CD4-positive, alpha-beta T cell treated with Interferon alpha-2 for 1 hour (primary cell): ENCODE results near the gene ADORA2B.

Experiments
- DNase-seq, 2 donors: peaks; one replicate each; pipeline ENCODE4 v3.0.0-alpha.2; 2020 to 2022

ADORA2B gene

GRCh38 chr17:15999141-15999973, 54.4 kb downstream of the ADORA2B start, which contains the start of the genes TTC19 and ZSWIM7:
Gene TTC19, plus strand, starts transcription at chr17:15999824. Its CDS starts 25 bp downstream, at chr17:15999849.
Gene ZSWIM7, minus strand, starts transcription at chr17:15999704. Its CDS starts 110 bp downstream, at chr17:15999594.
- peak; percentile 90 to 92 for DNase-seq

GRCh38 chr17:15999974-16000827, 55.3 kb downstream of the ADORA2B start:
- no peak for DNase-seq

DNA sequence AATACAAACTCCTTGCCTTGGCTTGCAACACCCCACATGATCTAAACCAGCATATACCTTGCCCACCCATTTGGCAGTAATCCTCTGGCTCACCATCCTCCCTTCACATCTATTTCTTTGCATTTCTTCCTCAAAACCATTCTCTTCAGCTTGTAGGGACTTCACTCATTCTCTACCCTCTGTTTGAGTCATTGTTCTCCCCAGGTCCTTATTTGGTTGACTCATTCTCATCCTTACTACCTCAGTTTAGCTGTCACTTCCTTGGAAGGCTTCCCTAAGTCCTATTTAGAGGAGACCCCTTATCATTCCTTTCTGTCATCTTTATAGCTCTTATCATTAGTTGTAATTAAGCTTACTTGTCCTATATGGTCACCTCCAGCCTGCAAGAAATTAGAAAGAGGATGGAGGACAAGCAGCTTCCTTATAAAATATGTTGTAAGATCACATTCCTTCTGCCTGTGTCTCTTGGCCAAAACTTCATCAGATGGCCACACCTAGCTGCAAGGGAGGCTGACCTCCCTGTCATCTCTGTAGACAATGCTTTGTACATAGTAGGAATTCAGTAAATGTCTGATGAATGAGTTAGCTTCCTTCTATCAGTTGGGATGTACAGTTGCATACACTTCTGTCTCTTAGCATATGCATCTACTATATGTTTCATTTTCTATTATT, 56.4 kb downstream of the ADORA2B start:
- DNase-seq, result no peak

GRCh38 chr17:16002708-16003260, 57.9 kb downstream of the ADORA2B start:
- DNase-seq, result no peak

GRCh38 chr17:16003841-16004240, 58.9 kb downstream of the ADORA2B start:
- DNase-seq, result no peak

- no peak for DNase-seq
Measured at GRCh38 chr17:16005636-16006035, 60.7 kb downstream of the ADORA2B start.

DNA sequence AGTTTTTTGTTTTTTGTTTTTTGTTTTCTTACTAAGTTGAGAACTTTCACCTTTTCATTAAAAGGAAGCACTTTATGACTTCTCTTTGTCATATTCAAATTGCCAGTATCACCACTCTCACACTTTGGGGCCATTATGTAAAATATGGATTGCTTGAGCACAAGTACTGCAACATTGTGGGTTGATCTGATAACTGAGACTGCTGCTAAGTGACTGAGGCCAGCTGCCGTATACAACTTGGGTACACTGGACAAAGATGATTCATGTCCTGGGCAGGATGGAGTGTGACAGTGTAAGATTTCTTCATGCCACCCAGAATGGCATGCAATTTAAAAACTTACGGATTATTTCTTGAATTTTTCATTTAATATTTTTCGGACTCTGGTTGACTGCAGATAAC, 62.5 kb downstream of the ADORA2B start:
- DNase-seq, result no peak

- DNase-seq, result no peak
Measured at GRCh38 chr17:16013943-16014407, 69.0 kb downstream of the ADORA2B start.

DNA sequence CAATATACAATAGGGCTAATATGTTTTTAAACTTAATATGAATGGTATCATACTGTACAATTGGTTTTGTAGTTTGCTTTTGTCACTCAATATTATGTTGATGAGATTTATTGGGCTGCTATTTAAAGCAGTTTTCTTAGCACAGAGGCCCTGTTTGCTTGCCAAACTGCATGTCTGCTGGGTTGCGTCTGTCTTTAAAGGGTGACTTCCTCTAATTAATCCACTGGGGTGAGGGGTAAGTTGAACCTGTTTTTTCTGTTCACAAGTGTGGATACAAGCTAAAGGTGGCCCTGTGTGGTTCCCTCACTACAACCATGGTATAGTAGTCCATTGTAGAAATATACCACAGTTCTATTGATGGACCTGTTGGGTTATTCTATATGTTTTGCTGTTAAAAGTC, 74.4 kb downstream of the ADORA2B start:
- DNase-seq, result no peak

DNA sequence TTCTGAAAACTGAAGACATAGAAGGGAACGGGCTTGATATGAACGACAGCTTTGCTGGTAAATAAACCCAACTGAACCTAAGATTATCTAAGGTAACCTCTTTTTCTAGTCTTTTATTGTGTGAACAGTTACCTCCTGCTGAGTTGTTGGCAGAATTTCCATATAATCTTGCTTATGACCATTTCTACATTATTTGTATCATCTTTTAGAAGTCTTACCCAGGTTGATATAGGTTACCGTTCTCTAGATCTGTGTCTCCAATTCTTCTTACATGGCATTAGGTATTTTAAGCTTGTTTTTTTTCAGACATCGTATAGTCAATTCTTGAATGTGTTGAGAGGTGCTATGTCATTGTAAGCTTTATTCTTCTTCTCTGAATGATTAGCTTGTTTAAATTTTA, 79.0 kb downstream of the ADORA2B start:
- no peak for DNase-seq

DNA sequence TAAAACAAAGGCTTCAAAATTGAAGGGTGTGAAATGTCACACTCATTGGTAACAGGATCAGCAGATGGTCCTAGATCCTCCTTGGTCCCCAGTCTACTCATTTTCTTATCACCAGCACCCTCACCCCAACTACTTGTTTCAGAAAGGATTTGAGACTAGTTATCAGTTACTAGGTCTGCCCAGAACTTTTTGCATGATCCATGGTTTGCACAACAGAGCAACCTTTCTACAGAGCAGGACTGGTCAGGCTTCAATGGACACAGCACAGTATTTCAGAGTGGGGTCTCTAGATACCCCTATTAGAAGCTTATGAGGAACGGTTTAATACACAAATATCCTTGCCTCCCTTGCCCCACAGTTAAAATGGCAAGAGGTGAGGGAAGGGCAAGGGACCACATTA, 80.3 kb downstream of the ADORA2B start:
- no peak for DNase-seq
